CD14-positive monocyte (primary cell): ENCODE measurements around the gene CNOT11. TPM values are rescaled to one million over a fixed set of nuclear protein-coding genes. Genes with fewer than 3 reads are reported as not detected.

Experiments used
- DNase-seq, 3 donors: peaks; one replicate each; pipeline ENCODE4 v3.0.0-alpha.2; 2011 to 2022
- H2AFZ ChIP-seq: 2 replicates; pipeline ENCODE4 v1.6.0; 2012; ENCODE audit warnings: mild to moderate bottlenecking, low read depth, low read length, inconsistent platforms; ENCODE audit not compliant: insufficient read depth, poor library complexity, severe bottlenecking
- H3K27ac ChIP-seq, 2 donors: 1 replicate in 1 of 2; 2 replicates in 1 of 2; pipeline ENCODE4 v1.5.1; 2012 to 2013; ENCODE audit warnings: low read length in 2 of 2, control low read depth in 1 of 2, inconsistent platforms in 1 of 2, low read depth in 1 of 2, mild to moderate bottlenecking in 1 of 2
- H3K27me3 ChIP-seq, 2 donors: one replicate each; pipeline versions ENCODE4 v1.6.0 to v1.6.1; 2011 to 2013; ENCODE audit warnings: low read length in 2 of 2; ENCODE audit not compliant: control insufficient read depth in 2 of 2, insufficient read depth in 2 of 2
- H3K36me3 ChIP-seq, 2 donors: replicated peaks in 1 of 2; 1 replicate in 1 of 2; 2 replicates in 1 of 2; pipeline versions ENCODE4 v1.5.1 to v1.6.1; 2012 to 2013; ENCODE audit warnings: low read length in 2 of 2, control low read depth in 1 of 2, inconsistent platforms in 1 of 2, mild to moderate bottlenecking in 1 of 2; ENCODE audit not compliant: insufficient read depth in 2 of 2, control insufficient read depth in 1 of 2
- H3K4me1 ChIP-seq, 2 donors: 1 replicate in 1 of 2; 2 replicates in 1 of 2; pipeline versions ENCODE4 v1.5.1 to v1.6.1; 2012 to 2013; ENCODE audit warnings: low read length in 2 of 2, control low read depth in 1 of 2, inconsistent platforms in 1 of 2, mild to moderate bottlenecking in 1 of 2, moderate library complexity in 1 of 2; ENCODE audit not compliant: insufficient read depth in 2 of 2, control insufficient read depth in 1 of 2
- H3K4me2 ChIP-seq: replicated peaks from 2 replicates; pipeline ENCODE3; 2012; ENCODE audit warnings: low read length, moderate library complexity, mild to moderate bottlenecking; ENCODE audit not compliant: poor library complexity, severe bottlenecking; ENCODE audit errors: extremely low read depth
- H3K4me3 ChIP-seq, 3 experiments: fragments of 200-600 bp in 1 of 3; sonication (generic) in 1 of 3; replicated peaks in 1 of 3; 1 replicate in 2 of 3; 2 replicates in 1 of 3; pipeline ENCODE4 v1.5.1; 2011 to 2013; ENCODE audit warnings: low read length in 3 of 3, mild to moderate bottlenecking in 3 of 3, control low read depth in 2 of 3, low read depth in 2 of 3, inconsistent platforms in 1 of 3, moderate library complexity in 1 of 3
- H3K79me2 ChIP-seq: 2 replicates; pipeline ENCODE4 v1.6.0; 2012; ENCODE audit warnings: mild to moderate bottlenecking, control low read depth, inconsistent platforms, low read length, moderate library complexity; ENCODE audit not compliant: insufficient read depth
- H3K9ac ChIP-seq: 2 replicates; pipeline ENCODE4 v1.6.0; 2017; ENCODE audit warnings: low read length, mild to moderate bottlenecking; ENCODE audit not compliant: insufficient read depth, poor library complexity, severe bottlenecking
- H3K9me3 ChIP-seq, 2 donors: replicated peaks in 1 of 2; 1 replicate in 1 of 2; 2 replicates in 1 of 2; pipeline versions ENCODE4 v1.5.1 to v1.6.1; 2012 to 2013; ENCODE audit warnings: low read length in 2 of 2, control low read depth in 1 of 2; ENCODE audit not compliant: control insufficient read depth in 1 of 2, insufficient read depth in 1 of 2
- H4K20me1 ChIP-seq: 2 replicates; pipeline ENCODE4 v1.6.0; 2012; ENCODE audit warnings: mild to moderate bottlenecking, low read length, control low read depth, moderate library complexity; ENCODE audit not compliant: insufficient read depth
- H3K27ac Mint-ChIP-seq, 7 donors: one replicate each; pipeline ENCODE4 v1.8.0; 2020; ENCODE audit warnings: mild to moderate bottlenecking in 7 of 7, mixed read lengths in 7 of 7, moderate library complexity in 6 of 7, inconsistent platforms in 2 of 7
- H3K27me3 Mint-ChIP-seq, 3 donors: one replicate each; pipeline ENCODE4 v1.8.0; 2021 to 2022; ENCODE audit warnings: low read depth in 3 of 3, mild to moderate bottlenecking in 3 of 3, mixed read lengths in 3 of 3, moderate library complexity in 3 of 3, inconsistent platforms in 1 of 3
- H3K36me3 Mint-ChIP-seq, 2 donors: one replicate each; pipeline ENCODE4 v1.8.0; 2020; ENCODE audit warnings: mixed read lengths in 2 of 2, inconsistent platforms in 1 of 2, mild to moderate bottlenecking in 1 of 2
- H3K4me1 Mint-ChIP-seq: one replicate; pipeline ENCODE4 v1.8.0; 2020; ENCODE audit warnings: mild to moderate bottlenecking, mixed read lengths
- H3K4me3 Mint-ChIP-seq, 2 donors: one replicate each; pipeline ENCODE4 v1.8.0; 2020; ENCODE audit warnings: mild to moderate bottlenecking in 2 of 2, mixed read lengths in 2 of 2, moderate library complexity in 1 of 2
- H3K9me3 Mint-ChIP-seq, 7 donors: one replicate each; pipeline ENCODE4 v1.8.0; 2020 to 2022; ENCODE audit warnings: mixed read lengths in 7 of 7, mild to moderate bottlenecking in 6 of 7, moderate library complexity in 6 of 7, inconsistent platforms in 2 of 7
- CTCF ChIP-seq: fragments of 200-600 bp; IDR thresholded peaks from one replicate; pipeline ENCODE4 v1.8.0; 2022; ENCODE audit warnings: antibody characterized with exemption, mild to moderate bottlenecking
- WGBS: methylation state at CpG from one replicate; pipeline ENCODE4 v1.1.5; 2013; ENCODE audit warnings: missing lambda C conversion rate; ENCODE audit not compliant: insufficient coverage; 5-methylcytosine and 5-hydroxymethylcytosine counted together
- intact Hi-C, 2 donors: fragments of 100-400 bp; cut with micrococcal nuclease; formaldehyde crosslinking; loops; one replicate each; pipeline versions ENCODE4 v1.15.0 to v1.15.1; 2023
- polyA plus RNA-seq, 3 donors: library from polyadenylated mRNA; depleted of rRNA in 1 of 3; unstranded in 2 of 3; stranded (reverse) in 1 of 3; fragments of 300-500 nt in 2 of 3; fragments of >200 nt in 1 of 3; fragmentation: Illumina TruSeq in 2 of 3; gene quantifications; 1 replicate in 2 of 3; 2 replicates in 1 of 3; pipeline ENCODE4 v1.2.3, GENCODE V29; 2012 to 2021

Gene CNOT11
- polyA plus RNA-seq, 3 donors: 38.2 to 39.0 (median 38.4) TPM

- H3K4me3 ChIP-seq: no peak overlapping the region
- no peaks in the 10 kb centered on the region for H3K27me3 ChIP-seq
- no peak overlapping the region for H3K9ac ChIP-seq
- H3K4me1 Mint-ChIP-seq: peaks cover 7% of the 10 kb centered on the region
- H3K9me3 Mint-ChIP-seq: no peaks in the 10 kb centered on the region
- WGBS: 21% methylated on average over 6 of the region's 15 CpGs
- H3K27ac Mint-ChIP-seq: peak overlapping the region in 4 of 7 donors; percentile 16 to 67 (median 27)
- DNase-seq: no peak
- no peak for TF ChIP-seq CTCF
- no peak overlapping the region for H2AFZ ChIP-seq
- no peak overlapping the region for H3K4me3 Mint-ChIP-seq
- intact Hi-C loops: no loop called here
- H3K4me1 ChIP-seq: no peaks in the 10 kb centered on the region
- H3K27ac ChIP-seq: peak overlapping the region in 1 of 2 donors; percentile 6
- no peaks in the 10 kb centered on the region for H3K79me2 ChIP-seq
- no peaks in the 10 kb centered on the region for H3K27me3 Mint-ChIP-seq
- peaks cover 76 to 90% of the 10 kb centered on the region in 2 donors for H3K36me3 Mint-ChIP-seq
- no peaks in the 10 kb centered on the region for H3K9me3 ChIP-seq
- H3K4me2 ChIP-seq: no peak overlapping the region
- H4K20me1 ChIP-seq: peaks cover 97% of the 10 kb centered on the region
- H3K36me3 ChIP-seq: peaks cover 79 to 100% of the 10 kb centered on the region in 2 donors
These were observed 15.3 kb downstream of the CNOT11 start for GRCh38 chr2:101267671-101268656.

GRCh38 chr2:101270700-101271259, 18.1 kb downstream of the CNOT11 start:
- Histone ChIP-seq H3K9ac (no peak overlapping the region), H2AFZ (no peak overlapping the region), H3K36me3 (peaks cover 82 to 96% of the 10 kb centered on the region in 2 donors), H4K20me1 (peaks cover 97% of the 10 kb centered on the region), H3K4me3 (no peak overlapping the region), H3K27ac (no peak overlapping the region), H3K27me3 (no peaks in the 10 kb centered on the region), H3K4me2 (no peak overlapping the region), H3K4me1 (no peaks in the 10 kb centered on the region), H3K79me2 (no peaks in the 10 kb centered on the region), H3K9me3 (no peaks in the 10 kb centered on the region)
- TF ChIP-seq CTCF: no peak
- Mint-ChIP-seq H3K4me3 (no peak overlapping the region), H3K4me1 (peaks cover 7% of the 10 kb centered on the region), H3K27ac (peak overlapping the region in 1 of 7 donors; percentile 50), H3K36me3 (peaks cover 68 to 90% of the 10 kb centered on the region in 2 donors), H3K27me3 (no peaks in the 10 kb centered on the region), H3K9me3 (no peaks in the 10 kb centered on the region)
- intact Hi-C loops: no loop called here
- WGBS: 100% methylated on average over 2 of the region's 8 CpGs
- DNase-seq: no peak
